Measurements from ENCODE around the gene IDH3A.

IDH3A gene

DNA sequence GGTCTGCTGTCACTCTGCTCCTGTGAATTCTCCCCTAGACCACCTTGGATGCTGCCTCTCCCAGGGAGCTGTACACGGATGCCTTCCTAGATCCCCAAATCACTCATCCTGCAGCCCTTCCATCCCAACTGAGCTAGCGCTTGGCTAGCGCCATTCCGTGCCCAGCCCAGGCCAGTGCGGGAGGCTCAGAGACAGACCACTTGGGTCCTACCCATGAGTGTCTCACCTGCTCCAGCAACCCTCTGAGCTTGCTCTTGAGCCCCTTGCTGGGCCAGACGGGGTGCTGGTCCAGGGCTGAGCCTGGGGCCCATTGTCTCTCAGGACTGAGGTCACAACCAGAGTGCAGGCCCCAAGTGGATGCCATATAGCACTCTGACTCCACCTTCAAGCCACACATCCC is 39.1 kb upstream of the IDH3A start:
- no peak overlapping the region for H3K4me3 ChIP-seq (ENCODE audit: low read length)
- no peak overlapping the region for H2AFZ ChIP-seq (ENCODE audit: low read depth, low read length)
- no peaks in the 10 kb centered on the region for H3K27me3 ChIP-seq (ENCODE audit: insufficient read depth, low read length)
- peaks cover 2% of the 10 kb centered on the region for H3K4me1 ChIP-seq (ENCODE audit: insufficient read depth, low read length)
- no peaks in the 10 kb centered on the region for H3K36me3 ChIP-seq (ENCODE audit: insufficient read depth, low read length)
- H3K9me3 ChIP-seq (ENCODE audit: low read length) = no peaks in the 10 kb centered on the region

DNA sequence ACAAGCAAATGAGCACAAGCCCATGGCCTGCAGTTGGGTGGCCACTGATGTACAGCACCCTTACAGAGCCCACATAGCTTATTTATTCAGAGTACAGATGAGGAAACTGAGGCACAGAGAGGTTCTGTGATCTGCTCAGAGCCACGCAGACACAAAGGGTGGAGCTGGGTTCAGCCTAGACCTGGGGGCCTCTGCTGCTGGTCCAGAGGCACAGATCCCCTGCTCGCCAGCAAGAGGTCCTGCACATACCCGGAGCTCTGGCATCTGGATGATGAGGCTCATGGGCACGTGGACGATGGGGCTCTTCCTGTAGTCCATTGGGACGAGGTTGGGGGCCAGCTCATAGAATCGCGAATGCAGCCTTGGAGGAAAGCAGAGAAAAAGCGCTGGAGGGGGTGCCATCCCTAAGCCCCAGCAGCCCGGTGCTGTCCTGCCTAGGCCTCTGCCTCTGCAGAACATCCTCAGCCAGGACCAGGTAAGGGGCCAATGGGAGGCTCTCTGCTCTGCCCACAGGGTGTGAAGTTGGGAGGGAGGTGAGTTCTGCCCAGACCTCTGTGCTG is 38.2 kb upstream of the IDH3A start:
- Histone ChIP-seq H3K36me3 (ENCODE audit: insufficient read depth, low read length) (no peaks in the 10 kb centered on the region), H3K4me3 (ENCODE audit: low read length) (no peak overlapping the region), H3K4me1 (ENCODE audit: insufficient read depth, low read length) (peaks cover 2% of the 10 kb centered on the region), H3K27me3 (ENCODE audit: insufficient read depth, low read length) (no peaks in the 10 kb centered on the region), H3K9me3 (ENCODE audit: low read length) (no peaks in the 10 kb centered on the region), H2AFZ (ENCODE audit: low read depth, low read length) (no peak overlapping the region)

DNA sequence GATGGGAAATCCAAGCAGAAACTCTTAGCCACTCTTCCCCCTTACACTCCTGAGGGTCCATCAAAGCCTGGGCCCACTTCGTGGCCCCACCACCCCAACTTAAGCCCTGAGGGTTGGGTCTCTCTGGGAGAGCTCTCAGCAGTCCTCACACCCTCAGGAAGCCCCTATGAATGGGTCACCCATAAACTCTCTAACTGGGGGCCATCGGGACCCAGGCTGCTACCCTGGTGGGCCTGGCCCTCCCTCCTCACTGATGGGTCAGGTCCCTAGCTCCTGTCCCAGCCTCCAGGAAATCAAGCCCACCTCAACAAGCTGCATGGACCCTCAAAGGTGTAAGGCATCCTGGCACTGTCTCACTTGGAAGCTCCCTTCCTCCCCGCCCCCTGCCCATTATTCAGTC is 37.4 kb upstream of the IDH3A start:
- H2AFZ ChIP-seq (ENCODE audit: low read depth, low read length) = no peak overlapping the region
- peaks cover 2% of the 10 kb centered on the region for H3K4me1 ChIP-seq (ENCODE audit: insufficient read depth, low read length)
- H3K27me3 ChIP-seq (ENCODE audit: insufficient read depth, low read length) = no peaks in the 10 kb centered on the region
- H3K9me3 ChIP-seq (ENCODE audit: low read length) = no peaks in the 10 kb centered on the region
- H3K4me3 ChIP-seq (ENCODE audit: low read length) = no peak overlapping the region
- no peaks in the 10 kb centered on the region for H3K36me3 ChIP-seq (ENCODE audit: insufficient read depth, low read length)

DNA sequence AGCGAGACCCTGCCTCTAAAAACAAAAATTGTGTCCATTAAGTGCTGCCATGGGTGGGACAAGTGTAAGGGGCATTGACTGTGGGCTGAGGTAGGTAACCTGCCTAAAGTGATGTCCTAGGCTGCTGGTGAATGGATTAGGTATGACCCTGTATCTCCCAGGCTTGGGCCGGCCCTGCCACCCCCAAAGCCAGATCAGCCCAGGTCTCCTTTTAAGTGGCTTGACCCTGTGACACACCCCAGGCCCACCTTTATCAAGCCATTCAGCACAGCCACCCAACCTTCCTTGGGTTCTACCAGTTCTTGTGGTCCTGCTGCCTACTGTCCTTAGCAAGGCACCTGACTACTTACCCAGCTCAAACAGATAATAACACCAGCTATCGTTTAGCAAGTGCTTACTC is 36.6 kb upstream of the IDH3A start:
- Histone ChIP-seq H3K9me3 (ENCODE audit: low read length) (no peaks in the 10 kb centered on the region), H3K4me3 (ENCODE audit: low read length) (no peak overlapping the region), H3K4me1 (ENCODE audit: insufficient read depth, low read length) (peaks cover 3% of the 10 kb centered on the region), H3K27me3 (ENCODE audit: insufficient read depth, low read length) (no peaks in the 10 kb centered on the region), H3K36me3 (ENCODE audit: insufficient read depth, low read length) (no peaks in the 10 kb centered on the region), H2AFZ (ENCODE audit: low read depth, low read length) (no peak overlapping the region)

DNA sequence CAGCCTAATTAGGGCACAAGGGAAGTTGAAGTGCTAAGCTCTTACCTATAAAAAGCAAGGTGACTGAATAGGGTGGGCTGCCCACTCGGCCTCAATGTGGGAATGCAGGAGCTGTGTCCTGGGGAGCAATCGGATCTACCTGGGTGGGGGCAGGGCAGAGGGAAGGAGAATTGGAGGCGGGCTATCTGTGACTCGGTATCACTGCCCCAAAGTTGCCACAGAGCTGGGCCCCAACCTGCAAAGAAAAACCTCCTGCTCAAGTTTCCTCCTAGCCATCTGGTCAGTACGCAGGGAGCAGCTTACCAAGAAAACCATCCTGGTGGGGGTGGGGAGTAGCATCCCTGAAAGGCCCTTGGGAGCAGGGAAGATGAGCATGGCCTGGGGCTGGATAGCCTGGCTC is 28.6 kb upstream of the IDH3A start:
- Histone ChIP-seq H3K4me1 (ENCODE audit: insufficient read depth, low read length) (peaks cover 2% of the 10 kb centered on the region), H3K9me3 (ENCODE audit: low read length) (no peaks in the 10 kb centered on the region), H2AFZ (ENCODE audit: low read depth, low read length) (no peak overlapping the region), H3K27me3 (ENCODE audit: insufficient read depth, low read length) (no peaks in the 10 kb centered on the region), H3K36me3 (ENCODE audit: insufficient read depth, low read length) (no peaks in the 10 kb centered on the region), H3K4me3 (ENCODE audit: low read length) (no peak overlapping the region)

DNA sequence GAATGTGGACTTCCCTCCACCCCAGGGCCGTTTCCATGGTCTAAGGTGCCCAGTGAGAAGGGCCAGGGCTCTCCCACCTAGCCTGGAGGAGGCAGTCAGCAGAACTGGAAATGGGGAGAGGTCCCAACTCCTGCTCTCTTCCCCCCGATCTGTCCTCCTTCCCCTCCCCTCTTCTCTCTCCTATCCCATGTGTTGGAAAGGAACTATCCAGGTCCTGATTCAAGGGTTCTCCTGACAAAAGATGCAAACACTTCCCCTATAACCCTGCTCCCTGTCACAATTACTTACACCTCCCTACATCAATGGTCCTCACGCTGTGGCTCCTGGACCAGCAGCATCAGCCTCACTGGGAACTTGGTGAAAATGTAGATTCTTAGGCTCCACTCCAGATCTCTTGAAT is 23.9 kb upstream of the IDH3A start:
- Histone ChIP-seq H3K36me3 (ENCODE audit: insufficient read depth, low read length) (no peaks in the 10 kb centered on the region), H3K27me3 (ENCODE audit: insufficient read depth, low read length) (no peaks in the 10 kb centered on the region), H2AFZ (ENCODE audit: low read depth, low read length) (no peak overlapping the region), H3K4me3 (ENCODE audit: low read length) (no peak overlapping the region), H3K4me1 (ENCODE audit: insufficient read depth, low read length) (no peaks in the 10 kb centered on the region), H3K9me3 (ENCODE audit: low read length) (no peaks in the 10 kb centered on the region)

DNA sequence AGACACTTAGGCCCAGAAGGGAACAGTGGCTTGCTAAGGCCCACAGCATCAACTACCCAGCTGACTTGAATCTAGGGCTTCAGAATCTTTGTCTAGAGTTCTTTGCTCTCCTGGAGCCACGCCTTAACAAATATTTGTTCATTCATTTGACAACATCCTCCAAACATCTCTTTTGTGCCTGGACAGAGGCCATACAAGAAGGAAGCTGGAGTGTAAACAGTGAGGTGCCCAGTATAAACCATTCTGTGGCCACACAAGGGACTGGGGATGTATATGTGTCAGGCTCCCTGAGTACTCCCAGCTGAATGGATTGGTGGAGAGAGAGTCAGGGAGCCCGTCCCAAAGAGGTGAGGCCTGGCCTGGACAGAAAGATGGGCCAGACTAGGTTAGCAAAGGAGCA is 21.3 kb upstream of the IDH3A start:
- Histone ChIP-seq H3K27me3 (ENCODE audit: insufficient read depth, low read length) (no peaks in the 10 kb centered on the region), H3K4me1 (ENCODE audit: insufficient read depth, low read length) (peaks cover 8% of the 10 kb centered on the region), H3K36me3 (ENCODE audit: insufficient read depth, low read length) (no peaks in the 10 kb centered on the region), H2AFZ (ENCODE audit: low read depth, low read length) (no peak overlapping the region), H3K4me3 (ENCODE audit: low read length) (no peak overlapping the region), H3K9me3 (ENCODE audit: low read length) (no peaks in the 10 kb centered on the region)

DNA sequence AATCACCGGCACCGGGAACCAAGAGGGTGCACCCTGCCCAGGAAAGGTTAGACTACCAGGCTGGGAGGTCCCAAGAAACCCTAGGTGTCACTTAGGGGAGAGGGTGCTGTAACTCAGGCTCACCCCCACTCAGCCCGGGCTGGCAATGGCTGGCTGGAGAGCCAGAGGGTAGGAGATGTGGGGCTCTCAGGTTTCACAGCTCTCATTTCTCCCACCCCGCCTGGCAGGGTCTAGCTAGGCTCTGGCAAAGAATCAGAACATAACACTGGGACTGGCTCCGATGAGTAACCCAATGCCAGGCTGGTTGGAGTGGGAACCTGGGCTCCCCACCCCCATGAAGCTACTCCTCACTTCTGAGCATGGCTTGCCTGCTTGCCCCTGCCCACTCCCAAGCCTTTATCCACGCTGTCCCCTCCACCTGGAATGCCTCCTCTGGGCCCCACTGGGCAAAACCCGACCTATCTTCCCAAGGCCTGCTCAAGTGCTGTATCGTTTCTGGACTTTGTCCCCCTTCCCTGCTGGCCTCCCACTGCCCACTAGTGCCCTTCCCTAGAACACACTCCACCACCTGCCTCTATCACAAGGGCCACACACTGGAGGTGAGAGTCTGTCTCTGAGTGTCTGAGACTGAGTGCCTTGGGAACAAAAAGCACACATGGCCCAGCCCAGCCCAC is 19.9 kb upstream of the IDH3A start:
- no peak overlapping the region for H3K4me3 ChIP-seq (ENCODE audit: low read length)
- H3K27me3 ChIP-seq (ENCODE audit: insufficient read depth, low read length) = no peaks in the 10 kb centered on the region
- no peaks in the 10 kb centered on the region for H3K36me3 ChIP-seq (ENCODE audit: insufficient read depth, low read length)
- no peak overlapping the region for H2AFZ ChIP-seq (ENCODE audit: low read depth, low read length)
- peaks cover 8% of the 10 kb centered on the region for H3K4me1 ChIP-seq (ENCODE audit: insufficient read depth, low read length)
- no peaks in the 10 kb centered on the region for H3K9me3 ChIP-seq (ENCODE audit: low read length)

DNA sequence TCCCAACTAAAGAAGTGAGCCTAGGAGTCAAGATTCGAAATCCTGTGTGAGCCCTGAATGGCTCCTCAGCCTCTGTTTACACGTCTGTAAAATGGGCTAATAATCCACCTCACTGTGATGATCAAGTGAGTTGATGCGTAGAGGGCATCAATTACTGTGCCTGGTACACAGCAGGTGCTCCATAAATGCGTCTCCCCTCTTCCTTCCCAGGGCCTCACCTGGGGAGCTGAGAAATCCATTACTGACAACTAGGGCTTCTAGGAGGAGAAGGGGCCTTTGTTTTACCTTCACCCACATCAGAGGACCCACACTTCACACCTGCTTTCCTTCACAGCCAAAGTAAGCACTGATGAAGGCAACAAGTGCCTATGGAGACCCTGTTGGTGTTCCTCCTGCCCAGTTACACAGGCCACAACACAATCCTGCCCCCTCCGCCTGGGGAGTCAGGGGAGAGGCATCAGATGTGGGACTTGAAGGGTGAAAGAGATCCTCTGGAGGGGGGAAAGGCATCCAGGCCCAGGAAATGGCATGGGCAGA is 19.3 kb upstream of the IDH3A start:
- Histone ChIP-seq H2AFZ (ENCODE audit: low read depth, low read length) (no peak overlapping the region), H3K27me3 (ENCODE audit: insufficient read depth, low read length) (no peaks in the 10 kb centered on the region), H3K4me1 (ENCODE audit: insufficient read depth, low read length) (peaks cover 8% of the 10 kb centered on the region), H3K4me3 (ENCODE audit: low read length) (no peak overlapping the region), H3K9me3 (ENCODE audit: low read length) (no peaks in the 10 kb centered on the region), H3K36me3 (ENCODE audit: insufficient read depth, low read length) (no peaks in the 10 kb centered on the region)

DNA sequence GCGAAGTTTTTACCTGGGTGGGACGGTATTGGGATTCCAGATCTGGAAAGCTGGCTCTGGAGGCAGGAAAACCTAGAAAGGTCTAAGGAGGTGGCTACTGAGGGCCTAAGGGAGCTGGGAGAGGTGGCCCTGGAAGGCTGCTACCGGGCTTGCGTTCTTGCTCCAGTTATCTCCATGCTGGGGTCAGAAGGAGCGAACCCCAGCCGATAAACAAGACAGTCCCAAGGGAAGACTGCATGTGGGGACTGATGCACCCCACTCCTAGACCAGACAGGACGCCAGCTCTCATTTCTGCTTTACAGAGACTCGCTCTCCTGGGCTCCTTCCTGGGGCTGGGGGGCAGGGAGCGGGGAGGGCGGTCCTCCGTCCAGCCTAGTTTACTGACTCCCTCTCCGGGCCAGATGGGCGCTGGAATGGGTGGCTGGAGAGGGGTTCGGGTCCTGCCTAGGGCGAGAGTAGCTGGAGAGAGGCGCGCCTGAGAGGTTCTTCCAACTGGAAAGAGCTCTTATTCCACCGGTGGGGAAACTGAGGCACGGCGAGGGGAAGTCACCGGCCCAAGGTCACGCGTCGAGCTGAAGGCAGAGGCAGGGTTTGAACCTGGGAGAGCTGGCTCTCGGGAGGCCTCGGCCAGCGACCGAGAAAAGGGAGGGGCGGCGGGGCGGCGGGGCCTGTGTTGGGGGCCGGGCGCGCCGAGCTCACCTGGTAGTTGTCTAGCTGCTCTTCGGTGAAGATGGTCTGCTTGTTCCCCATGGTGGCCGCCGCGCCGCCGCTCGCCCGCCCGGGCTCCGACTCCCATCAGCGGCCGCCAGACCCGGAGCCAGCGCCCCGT is 18.5 kb upstream of the IDH3A start:
- H3K27me3 ChIP-seq (ENCODE audit: insufficient read depth, low read length) = no peaks in the 10 kb centered on the region
- no peaks in the 10 kb centered on the region for H3K36me3 ChIP-seq (ENCODE audit: insufficient read depth, low read length)
- peaks cover 8% of the 10 kb centered on the region for H3K4me1 ChIP-seq (ENCODE audit: insufficient read depth, low read length)
- peak overlapping the region; percentile 33 for H2AFZ ChIP-seq (ENCODE audit: low read depth, low read length)
- H3K9me3 ChIP-seq (ENCODE audit: low read length) = no peaks in the 10 kb centered on the region
- peak overlapping the region; percentile 71 for H3K4me3 ChIP-seq (ENCODE audit: low read length)

DNA sequence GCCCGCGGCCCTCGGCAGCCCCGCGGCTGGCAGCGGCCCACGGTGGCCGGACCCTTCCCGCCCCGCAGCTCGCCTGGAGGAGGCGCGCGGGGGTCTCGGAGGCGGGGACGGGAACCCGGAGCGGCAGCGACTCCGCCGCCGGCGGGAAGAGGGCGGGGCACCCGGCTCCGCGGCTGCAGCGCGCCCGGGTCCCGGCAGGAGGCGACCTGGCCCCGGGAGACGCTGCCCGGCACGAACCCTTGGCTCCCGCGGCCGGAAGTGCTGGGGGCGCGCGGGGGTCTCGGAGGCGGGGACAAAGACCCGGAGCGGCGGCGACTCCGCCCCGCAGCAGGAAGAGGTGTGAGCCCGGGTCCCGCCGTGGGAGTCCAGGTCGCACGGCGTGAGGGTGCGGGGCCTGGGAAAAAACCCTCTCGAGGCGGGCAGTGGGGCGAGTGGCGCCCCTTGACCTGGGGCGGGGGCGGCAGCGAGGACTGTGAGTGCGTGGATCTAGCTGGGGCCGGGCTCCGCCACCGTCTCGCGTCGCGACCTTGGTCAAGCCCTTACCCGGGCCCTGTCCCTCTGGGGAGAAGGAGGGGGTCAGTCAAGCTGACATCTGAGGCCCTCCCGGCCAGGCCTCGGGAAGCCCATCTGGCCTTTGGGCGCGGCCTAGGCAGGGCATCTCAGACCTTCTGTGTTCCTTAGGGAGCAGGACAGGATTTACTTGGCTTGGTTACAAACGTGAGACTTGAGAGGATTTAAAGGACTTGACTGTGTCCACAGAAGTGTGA is 17.7 kb upstream of the IDH3A start, which contains the start of gene CIB2:
TSS of gene CIB2 (minus strand) at position 151 of the 767 bp plus-strand sequence. CDS start 230 bp downstream, outside the sequence.
- H3K4me3 ChIP-seq (ENCODE audit: low read length) = peak within 1 kb of the TSS; percentile 71
- no peaks in the 10 kb centered on the region for H3K27me3 ChIP-seq (ENCODE audit: insufficient read depth, low read length)
- no peaks in the 10 kb centered on the region for H3K36me3 ChIP-seq (ENCODE audit: insufficient read depth, low read length)
- peak within 1 kb of the TSS; percentile 88 for H2AFZ ChIP-seq (ENCODE audit: low read depth, low read length)
- H3K4me1 ChIP-seq (ENCODE audit: insufficient read depth, low read length) = peaks cover 8% of the 10 kb centered on the region
- no peaks in the 10 kb centered on the region for H3K9me3 ChIP-seq (ENCODE audit: low read length)

DNA sequence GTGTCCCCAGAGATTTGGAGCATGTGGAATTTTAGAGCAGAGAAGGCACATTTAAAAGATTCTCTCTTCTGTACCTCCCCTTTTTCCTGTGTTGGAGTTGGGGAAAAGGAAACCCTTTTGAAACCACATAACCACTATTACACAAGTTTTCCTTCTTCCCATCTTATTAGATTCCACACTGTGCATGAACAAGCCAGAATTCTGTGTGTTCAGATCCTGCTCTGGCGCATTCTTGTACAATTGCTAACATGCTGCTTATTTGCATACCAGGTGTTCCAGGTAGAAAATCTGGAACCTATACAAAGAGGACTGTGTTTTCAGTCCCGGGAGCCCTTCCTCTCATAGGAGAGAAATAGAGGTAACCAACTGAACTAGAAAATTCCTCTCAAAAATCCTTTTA is 15.4 kb upstream of the IDH3A start:
- Histone ChIP-seq H3K36me3 (ENCODE audit: insufficient read depth, low read length) (no peaks in the 10 kb centered on the region), H2AFZ (ENCODE audit: low read depth, low read length) (no peak overlapping the region), H3K4me1 (ENCODE audit: insufficient read depth, low read length) (peaks cover 8% of the 10 kb centered on the region), H3K4me3 (ENCODE audit: low read length) (no peak overlapping the region), H3K9me3 (ENCODE audit: low read length) (no peaks in the 10 kb centered on the region), H3K27me3 (ENCODE audit: insufficient read depth, low read length) (no peaks in the 10 kb centered on the region)

DNA sequence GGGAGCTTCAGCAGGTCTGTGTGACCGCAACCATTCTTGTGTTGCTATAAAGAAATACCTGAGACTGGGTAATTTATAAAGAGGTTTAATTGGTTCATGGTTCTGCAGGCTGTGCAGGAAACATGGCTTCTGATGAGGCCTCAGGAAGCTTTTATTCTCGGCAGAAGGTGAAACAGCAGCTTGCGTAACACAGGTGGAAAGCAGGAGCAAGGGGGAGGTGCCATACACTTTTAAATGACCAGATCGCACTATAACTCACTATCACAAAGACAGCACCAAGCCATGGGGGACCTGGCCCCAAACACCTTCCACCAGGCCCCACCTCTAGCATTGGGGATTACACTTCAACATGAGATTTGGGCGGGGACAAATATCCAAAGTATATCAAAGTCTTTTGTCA is 9.6 kb upstream of the IDH3A start:
- no peaks in the 10 kb centered on the region for H3K9me3 ChIP-seq (ENCODE audit: low read length)
- no peaks in the 10 kb centered on the region for H3K36me3 ChIP-seq (ENCODE audit: insufficient read depth, low read length)
- H3K4me1 ChIP-seq (ENCODE audit: insufficient read depth, low read length) = no peaks in the 10 kb centered on the region
- no peaks in the 10 kb centered on the region for H3K27me3 ChIP-seq (ENCODE audit: insufficient read depth, low read length)
- H2AFZ ChIP-seq (ENCODE audit: low read depth, low read length) = no peak overlapping the region
- H3K4me3 ChIP-seq (ENCODE audit: low read length) = no peak overlapping the region

Data from neuron (in vitro differentiated cells).